GM18870 (cell line): ENCODE measurements around the gene ARPC5L.
"Not testable (repeated sequence)": the region's sequence is repeated elsewhere in the genome, so short reads cannot be mapped to it uniquely, and the experiment has no call there.

ENCODE experiments used
- ATAC-seq: cut with Tn5 transposase; IDR thresholded peaks from one replicate; pipeline ENCODE4 v1.9.1; 2021; ENCODE audit warnings: moderate library complexity; ENCODE audit not compliant: unreplicated experiment

The ARPC5L gene

DNA sequence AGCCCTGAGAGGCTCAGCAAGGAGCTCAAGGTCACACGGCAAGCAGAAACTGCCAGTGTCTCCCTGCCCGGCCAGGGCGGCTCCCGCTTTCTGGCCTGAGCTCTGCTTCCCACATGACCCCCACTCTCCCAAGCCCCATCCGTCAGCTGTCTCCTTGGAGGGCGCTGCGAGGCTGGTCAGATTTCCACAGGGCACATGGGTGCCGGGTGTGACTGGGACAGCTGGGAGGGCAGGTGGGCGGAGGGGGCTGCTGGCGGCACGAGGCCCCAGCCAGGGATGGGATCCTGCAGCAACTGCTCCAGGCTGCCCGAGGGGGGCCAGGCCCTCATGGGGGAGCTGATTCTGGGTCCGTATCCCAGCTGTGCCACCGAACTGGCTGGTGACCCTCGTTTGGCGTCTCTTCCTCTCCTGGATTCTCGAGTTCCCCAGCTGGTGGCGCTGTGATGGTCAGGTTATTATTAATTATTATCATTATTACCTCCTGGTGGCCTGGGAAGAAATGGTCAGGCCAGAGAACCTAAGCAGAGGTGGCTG, 21.6 kb upstream of the ARPC5L start:
- no peak for ATAC-seq

DNA sequence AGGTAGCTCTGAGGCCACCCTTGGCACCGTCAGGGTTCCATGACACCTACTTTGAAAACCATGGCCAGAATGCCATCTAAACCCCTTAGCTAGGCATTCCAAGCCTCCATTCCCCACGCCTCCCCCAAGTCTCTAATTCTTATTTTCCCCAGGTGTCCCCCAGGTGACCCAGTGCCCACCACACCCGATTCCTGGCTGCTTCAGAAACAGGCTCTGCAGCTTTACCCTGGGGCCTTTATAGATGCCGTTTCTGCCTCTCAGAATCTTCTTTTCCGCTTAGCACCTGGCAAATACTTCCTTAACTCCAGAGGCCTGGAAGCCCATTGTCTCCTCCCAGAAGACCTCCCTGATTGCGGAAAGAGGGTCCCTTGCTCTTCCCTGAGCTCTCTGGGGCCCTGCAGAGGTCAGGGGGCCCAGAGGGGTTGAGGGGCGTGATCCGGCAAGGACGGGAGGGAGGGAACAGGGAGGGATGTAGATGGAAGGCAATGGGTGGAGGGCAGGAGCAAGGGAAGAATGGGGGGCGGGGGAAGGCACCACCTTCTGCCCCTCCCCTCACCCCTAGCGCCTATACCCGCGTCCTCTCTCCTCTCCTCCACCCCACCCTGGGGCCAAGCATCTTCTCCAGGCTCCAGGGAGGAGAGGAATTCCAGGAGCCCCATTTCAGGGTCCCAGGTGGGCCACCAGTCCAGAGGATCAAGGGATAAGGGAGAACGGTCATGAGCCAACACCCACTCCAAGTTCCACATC, 20.7 kb upstream of the ARPC5L start:
- no peak for ATAC-seq

GRCh38 chr9:124843456-124844034, 18.4 kb upstream of the ARPC5L start:
- no peak for ATAC-seq

- ATAC-seq: no peak
Measured at GRCh38 chr9:124844291-124844690, 17.6 kb upstream of the ARPC5L start.

DNA sequence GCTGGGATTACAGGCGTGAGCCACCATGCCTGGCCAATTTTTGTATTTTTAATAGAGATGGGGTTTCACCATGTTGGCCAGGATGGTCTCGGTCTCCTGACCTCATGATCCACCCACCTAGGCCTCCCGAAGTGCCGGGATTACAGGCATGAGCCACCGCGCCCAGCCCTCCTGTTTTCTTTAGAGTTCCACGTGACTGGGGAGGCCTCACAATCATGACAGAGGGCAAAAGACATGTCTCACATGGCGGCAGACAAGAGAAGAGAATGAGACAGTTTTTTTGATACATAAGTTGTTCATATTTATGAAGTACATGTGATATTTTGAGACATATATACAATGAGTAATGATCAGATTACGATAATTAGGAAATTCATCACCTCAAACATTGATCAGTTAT, 15.5 kb upstream of the ARPC5L start:
- ATAC-seq: not testable (repeated sequence)

DNA sequence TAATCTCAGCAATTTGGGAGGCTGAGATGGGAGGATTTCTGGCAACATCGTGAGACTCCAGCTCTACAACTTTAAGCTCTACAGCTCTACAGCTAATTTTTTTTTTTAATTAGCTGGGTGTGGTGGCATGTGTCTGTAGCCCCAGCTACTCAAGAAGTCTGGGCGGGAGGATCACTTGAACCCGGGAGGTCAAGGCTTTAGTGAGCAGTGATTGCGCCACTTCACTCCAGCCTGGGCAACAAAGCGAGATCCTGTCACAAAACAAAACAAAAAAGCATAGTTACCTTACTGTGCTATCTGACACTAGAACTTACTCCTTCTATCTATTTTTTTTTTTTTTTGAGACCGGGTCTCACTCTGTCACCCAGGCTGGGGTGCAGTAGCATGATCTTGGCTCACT, 15.0 kb upstream of the ARPC5L start:
- ATAC-seq: no peak

DNA sequence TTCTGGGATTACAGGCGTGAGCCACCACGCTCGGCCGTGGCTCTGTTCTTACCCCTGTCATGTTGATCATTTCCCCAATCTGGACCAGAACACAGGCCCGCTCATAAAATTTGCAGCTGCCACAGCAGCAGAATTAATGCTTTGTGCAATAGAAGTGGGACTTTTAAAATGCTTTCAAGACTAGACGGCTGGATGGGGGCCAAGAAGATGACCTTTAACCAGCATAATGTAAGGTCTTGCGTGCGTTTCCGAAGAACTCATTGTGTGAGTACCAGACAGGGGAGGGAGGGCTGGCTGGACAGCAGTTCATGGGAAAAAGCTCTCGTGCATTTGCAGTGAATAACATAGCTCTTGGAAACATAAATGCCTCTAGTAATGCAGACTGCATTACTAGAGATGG, 12.1 kb upstream of the ARPC5L start:
- no peak for ATAC-seq

- ATAC-seq: no peak
Measured at GRCh38 chr9:124852121-124852828, 9.7 kb upstream of the ARPC5L start.

GRCh38 chr9:124852829-124853531, 8.9 kb upstream of the ARPC5L start, which contains the start of gene WDR38:
Gene WDR38, plus strand, starts transcription at chr9:124853460. Its CDS starts 72 bp downstream, at chr9:124853532.
- peak; percentile 48 for ATAC-seq

GRCh38 chr9:124853605-124854143, 8.3 kb upstream of the ARPC5L start:
- no peak for ATAC-seq

DNA sequence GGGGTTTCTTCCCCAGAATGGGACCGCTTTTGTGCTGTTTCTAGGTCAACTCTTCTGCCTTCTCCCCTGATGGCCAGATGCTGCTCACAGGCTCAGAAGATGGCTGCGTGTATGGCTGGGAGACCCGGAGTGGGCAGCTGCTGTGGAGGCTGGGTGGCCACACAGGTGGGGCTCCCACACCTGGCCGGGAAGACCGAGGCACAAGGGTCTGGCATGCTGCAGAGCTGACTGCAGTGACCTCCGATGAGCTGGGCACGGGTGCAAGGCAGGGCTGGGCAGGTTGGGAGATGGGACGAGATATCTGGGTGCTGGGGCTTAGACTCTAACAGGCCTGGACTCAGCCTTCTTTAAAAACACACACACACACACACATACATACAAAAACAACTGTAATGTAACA, 7.8 kb upstream of the ARPC5L start:
- ATAC-seq: no peak

GRCh38 chr9:124854822-124855221, 7.1 kb upstream of the ARPC5L start:
- ATAC-seq: no peak

DNA sequence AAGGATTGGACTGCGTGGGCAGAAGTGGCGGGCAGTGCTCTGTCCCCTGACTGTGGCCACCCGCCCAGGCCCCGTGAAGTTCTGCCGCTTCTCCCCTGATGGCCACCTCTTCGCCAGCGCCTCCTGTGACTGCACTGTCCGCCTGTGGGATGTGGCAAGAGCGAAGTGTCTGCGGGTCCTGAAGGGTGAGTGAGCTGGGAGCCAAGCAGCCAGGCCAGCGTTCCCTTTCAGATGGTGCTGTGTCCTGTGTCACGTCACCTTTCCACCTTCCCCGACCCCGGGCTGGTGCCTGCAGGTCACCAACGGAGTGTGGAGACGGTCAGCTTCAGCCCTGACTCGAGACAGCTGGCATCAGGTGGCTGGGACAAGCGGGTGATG, 6.4 kb upstream of the ARPC5L start:
- ATAC-seq: no peak

- ATAC-seq: no peak
Measured at GRCh38 chr9:124855944-124856765, 5.8 kb upstream of the ARPC5L start.

GRCh38 chr9:124857533-124858162, 4.3 kb upstream of the ARPC5L start:
- no peak for ATAC-seq

- no peak for ATAC-seq
Measured at GRCh38 chr9:124858330-124859046, 3.4 kb upstream of the ARPC5L start.

DNA sequence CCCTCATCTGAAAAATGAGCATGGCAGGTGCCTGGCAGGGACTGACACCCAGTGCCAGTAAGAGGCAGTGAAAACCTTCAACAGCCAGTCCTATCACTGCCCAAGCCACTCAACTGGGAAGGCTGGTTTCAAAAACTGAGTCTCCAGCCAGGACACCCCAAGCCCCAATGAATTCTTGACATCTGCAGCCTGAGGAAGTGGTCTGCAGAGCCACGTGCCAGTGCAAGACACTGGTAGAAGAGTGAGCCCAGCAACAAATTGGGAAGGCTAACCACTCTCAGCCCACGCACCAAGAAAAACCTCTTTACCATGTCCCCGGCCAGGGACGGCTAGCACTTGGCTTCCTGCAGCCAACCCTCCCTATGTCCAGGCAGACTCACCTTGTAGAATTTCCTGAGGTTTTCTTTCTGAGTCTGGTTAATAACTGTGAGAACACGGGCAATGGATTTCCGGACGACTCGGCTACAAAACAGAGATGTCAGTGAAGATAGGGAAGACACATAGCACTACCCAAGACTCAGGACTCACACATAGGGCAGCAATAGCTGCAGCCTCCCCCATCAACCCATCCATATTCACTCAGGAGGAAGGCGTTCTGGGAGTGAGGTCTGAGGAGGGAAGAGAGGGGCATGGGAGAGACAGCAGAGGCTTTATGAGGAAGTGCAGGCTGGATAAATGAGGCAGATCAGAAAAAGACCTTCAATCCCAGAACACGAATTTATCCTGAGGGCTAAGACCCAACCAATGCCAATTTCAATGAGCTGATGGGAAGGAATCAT, 1.9 kb upstream of the ARPC5L start:
- ATAC-seq: no peak
